ENCODE measurements around the gene QARS1. TPM values are rescaled to one million over a fixed set of nuclear protein-coding genes. Genes with fewer than 3 reads are reported as not detected.

The QARS1 gene
- total and polyA plus RNA-seq, 12 donors: 120 to 369 (median 206) TPM

DNA sequence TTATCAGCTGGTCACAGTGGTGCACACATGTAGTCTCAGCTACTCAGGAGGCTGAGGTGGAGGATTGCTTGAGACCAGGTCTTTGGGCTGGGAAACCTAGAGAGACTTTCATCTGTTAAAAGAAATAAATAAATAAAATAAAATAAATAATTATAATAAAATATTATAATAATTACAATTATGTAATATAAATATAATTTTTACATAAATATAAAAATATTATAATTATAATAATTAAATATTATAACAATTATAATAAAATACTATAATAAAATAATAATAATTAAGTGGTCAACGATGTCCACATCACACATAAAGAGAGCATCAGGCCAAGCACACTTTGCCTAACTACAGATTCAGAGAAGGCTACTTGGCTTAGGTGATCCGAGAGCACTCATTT is 25.3 kb downstream of the QARS1 start:
- ATAC-seq: no peak
- intact Hi-C loops (cut with DNase I): no loop called here
- no peak overlapping the region for H3K27ac ChIP-seq
- WGBS, 2 donors: 94 to 95% methylated on average over 2 of the region's 2 CpGs
- peaks cover 0 to 18% (median 0%) of the 10 kb centered on the region in 9 donors for H3K4me1 ChIP-seq
- TF ChIP-seq, protein P1, sequence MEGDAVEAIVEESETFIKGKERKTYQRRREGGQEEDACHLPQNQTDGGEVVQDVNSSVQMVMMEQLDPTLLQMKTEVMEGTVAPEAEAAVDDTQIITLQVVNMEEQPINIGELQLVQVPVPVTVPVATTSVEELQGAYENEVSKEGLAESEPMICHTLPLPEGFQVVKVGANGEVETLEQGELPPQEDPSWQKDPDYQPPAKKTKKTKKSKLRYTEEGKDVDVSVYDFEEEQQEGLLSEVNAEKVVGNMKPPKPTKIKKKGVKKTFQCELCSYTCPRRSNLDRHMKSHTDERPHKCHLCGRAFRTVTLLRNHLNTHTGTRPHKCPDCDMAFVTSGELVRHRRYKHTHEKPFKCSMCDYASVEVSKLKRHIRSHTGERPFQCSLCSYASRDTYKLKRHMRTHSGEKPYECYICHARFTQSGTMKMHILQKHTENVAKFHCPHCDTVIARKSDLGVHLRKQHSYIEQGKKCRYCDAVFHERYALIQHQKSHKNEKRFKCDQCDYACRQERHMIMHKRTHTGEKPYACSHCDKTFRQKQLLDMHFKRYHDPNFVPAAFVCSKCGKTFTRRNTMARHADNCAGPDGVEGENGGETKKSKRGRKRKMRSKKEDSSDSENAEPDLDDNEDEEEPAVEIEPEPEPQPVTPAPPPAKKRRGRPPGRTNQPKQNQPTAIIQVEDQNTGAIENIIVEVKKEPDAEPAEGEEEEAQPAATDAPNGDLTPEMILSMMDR (IDR thresholded peaks at IDR 0.05): no peak
- no peaks in the 10 kb centered on the region for H3K27me3 ChIP-seq
- H3K9me3 ChIP-seq: no peaks in the 10 kb centered on the region
- no peak overlapping the region for H3K4me3 ChIP-seq
- DNase-seq: no peak
- peaks cover 0 to 72% (median 30%) of the 10 kb centered on the region in 9 donors for H3K36me3 ChIP-seq

DNA sequence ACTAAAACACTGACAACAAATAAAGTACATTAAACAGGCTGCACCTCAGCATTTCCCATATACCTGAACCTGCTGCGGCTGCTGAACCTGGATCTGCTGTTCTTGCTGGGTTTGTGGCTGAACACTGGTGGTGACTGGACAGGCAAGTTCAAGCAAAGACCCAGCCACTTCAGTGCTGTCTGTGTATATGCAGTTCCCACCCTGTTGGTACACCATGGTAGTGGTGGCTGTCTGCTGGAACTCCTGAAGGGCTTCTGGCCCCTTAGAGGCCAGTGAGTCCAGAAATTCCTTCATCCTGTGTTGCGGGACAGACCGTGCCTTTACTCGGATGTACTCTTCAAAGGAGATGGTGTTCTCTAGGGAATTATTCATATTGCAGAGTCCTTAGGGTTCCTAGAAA is 27.9 kb downstream of the QARS1 start:
- TF ChIP-seq, protein P1 (IDR thresholded peaks at IDR 0.05): no peak
- WGBS, 2 donors: 86 to 88% methylated on average over 4 of the region's 4 CpGs
- ATAC-seq (peak in 1 of 8 donors; percentile 39), DNase-seq (no peak)
- Histone ChIP-seq H3K36me3 (peaks cover 0 to 87% (median 54%) of the 10 kb centered on the region in 9 donors), H3K27ac (no peak overlapping the region), H3K27me3 (no peaks in the 10 kb centered on the region), H3K4me3 (no peak overlapping the region), H3K4me1 (peaks cover 0 to 18% (median 0%) of the 10 kb centered on the region in 9 donors), H3K9me3 (no peaks in the 10 kb centered on the region)
- intact Hi-C loops (cut with DNase I): no loop called here

DNA sequence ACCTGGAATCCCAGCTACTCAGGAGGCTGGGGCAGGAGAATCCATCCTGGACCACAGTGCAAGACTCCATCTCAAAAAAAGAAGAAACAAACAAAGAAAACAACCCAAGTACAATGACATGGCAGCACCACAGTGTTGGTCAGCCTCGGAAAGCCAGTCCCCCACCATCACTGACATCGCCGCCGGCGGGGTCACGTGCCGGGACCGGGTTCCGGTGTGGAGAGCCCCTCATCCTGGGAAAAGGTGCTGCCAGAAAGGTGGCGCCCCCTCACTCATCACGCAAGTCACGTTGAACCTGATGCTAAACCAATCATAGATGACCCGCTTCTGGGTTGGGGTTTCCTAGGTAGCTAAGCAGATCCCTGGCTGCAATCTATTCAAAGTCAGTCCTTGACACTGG is 28.4 kb downstream of the QARS1 start:
- Histone ChIP-seq H3K36me3 (peaks cover 0 to 90% (median 56%) of the 10 kb centered on the region in 9 donors), H3K4me3 (no peak overlapping the region), H3K27ac (no peak overlapping the region), H3K27me3 (no peaks in the 10 kb centered on the region), H3K9me3 (no peaks in the 10 kb centered on the region), H3K4me1 (peaks cover 0 to 13% (median 0%) of the 10 kb centered on the region in 9 donors)
- 91 to 95% methylated on average over 13 of the region's 13 CpGs for WGBS, 2 donors
- TF ChIP-seq, protein P1 (IDR thresholded peaks at IDR 0.05): no peak
- intact Hi-C loops (cut with DNase I): no loop called here
- DNase-seq (no peak), ATAC-seq (no peak)

DNA sequence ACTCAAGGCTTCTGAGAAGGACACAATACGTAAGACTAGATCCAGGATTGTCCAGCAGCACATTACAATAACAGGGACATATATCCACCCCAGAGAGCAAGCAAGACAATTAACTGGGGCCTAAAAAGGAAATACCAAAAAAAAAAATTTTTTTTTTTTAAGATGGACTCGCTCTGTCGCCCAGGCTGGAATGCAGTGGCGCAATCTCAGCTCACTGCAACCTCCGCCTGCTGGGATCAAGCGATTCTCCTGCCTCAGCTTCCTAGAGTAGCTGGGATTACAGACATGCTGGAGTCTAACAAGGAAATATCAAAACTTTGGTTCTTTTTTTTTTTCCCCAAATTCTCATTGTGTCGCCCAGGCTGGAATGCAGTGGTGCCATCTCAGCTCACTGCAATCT is 46.5 kb downstream of the QARS1 start:
- Histone ChIP-seq H3K9me3 (no peaks in the 10 kb centered on the region), H3K4me1 (no peaks in the 10 kb centered on the region), H3K27me3 (no peaks in the 10 kb centered on the region), H3K4me3 (no peak overlapping the region), H3K36me3 (peaks cover 0 to 98% (median 25%) of the 10 kb centered on the region in 9 donors), H3K27ac (no peak overlapping the region)
- DNase-seq (no peak), ATAC-seq (peak in 2 of 8 donors; percentile 16 to 22)
- WGBS, 2 donors: 80 to 82% methylated on average over 7 of the region's 7 CpGs
- intact Hi-C loops (cut with DNase I): no loop called here
- TF ChIP-seq, protein P1 (IDR thresholded peaks at IDR 0.05): no peak

Data from heart right ventricle (tissue), 16 donors.